HG02981 (cell line): ENCODE results near the gene DNAI2.

Experiments used
- ATAC-seq: cut with Tn5 transposase; IDR thresholded peaks from one replicate; pipeline ENCODE4 v1.9.1; 2021; ENCODE audit warnings: mild to moderate bottlenecking, moderate library complexity; ENCODE audit not compliant: unreplicated experiment

DNAI2 gene, protein sequence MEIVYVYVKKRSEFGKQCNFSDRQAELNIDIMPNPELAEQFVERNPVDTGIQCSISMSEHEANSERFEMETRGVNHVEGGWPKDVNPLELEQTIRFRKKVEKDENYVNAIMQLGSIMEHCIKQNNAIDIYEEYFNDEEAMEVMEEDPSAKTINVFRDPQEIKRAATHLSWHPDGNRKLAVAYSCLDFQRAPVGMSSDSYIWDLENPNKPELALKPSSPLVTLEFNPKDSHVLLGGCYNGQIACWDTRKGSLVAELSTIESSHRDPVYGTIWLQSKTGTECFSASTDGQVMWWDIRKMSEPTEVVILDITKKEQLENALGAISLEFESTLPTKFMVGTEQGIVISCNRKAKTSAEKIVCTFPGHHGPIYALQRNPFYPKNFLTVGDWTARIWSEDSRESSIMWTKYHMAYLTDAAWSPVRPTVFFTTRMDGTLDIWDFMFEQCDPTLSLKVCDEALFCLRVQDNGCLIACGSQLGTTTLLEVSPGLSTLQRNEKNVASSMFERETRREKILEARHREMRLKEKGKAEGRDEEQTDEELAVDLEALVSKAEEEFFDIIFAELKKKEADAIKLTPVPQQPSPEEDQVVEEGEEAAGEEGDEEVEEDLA

DNA sequence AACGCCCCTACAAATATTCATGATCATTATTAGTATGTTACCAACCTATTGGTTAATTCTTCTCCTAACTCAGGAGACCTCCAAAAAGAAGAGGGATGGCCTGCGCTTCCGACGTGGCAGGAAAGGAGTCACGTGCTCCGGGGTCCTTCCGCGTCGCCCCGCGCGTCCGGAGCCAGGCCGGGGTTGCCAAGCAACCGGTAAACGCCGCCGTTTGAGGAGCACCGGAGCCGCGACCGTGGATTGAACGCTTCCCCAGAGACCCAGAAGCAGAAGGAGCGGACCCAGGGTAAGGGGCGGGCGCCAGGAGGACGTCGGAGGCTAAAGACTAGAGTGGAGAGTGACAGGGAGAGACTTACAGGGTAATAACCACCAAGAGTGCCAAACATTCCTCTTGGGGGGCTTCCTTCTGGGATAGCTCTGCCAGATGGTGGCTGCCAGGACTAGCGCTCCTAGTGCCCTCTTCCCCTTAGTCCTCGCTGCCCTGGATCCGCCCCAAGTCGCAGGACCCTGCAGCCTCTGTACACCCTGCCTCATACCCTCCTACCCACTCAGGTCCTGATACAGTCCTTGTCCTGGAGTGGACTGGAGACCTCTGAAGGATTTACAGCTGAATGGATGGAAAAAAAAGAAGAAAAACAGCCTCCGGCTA is at the start of gene DNAI2:
Gene DNAI2, plus strand, starts transcription at position 175 of the 649 bp plus-strand sequence. CDS start 7,584 bp downstream, outside the sequence.
- no peak for ATAC-seq

DNA sequence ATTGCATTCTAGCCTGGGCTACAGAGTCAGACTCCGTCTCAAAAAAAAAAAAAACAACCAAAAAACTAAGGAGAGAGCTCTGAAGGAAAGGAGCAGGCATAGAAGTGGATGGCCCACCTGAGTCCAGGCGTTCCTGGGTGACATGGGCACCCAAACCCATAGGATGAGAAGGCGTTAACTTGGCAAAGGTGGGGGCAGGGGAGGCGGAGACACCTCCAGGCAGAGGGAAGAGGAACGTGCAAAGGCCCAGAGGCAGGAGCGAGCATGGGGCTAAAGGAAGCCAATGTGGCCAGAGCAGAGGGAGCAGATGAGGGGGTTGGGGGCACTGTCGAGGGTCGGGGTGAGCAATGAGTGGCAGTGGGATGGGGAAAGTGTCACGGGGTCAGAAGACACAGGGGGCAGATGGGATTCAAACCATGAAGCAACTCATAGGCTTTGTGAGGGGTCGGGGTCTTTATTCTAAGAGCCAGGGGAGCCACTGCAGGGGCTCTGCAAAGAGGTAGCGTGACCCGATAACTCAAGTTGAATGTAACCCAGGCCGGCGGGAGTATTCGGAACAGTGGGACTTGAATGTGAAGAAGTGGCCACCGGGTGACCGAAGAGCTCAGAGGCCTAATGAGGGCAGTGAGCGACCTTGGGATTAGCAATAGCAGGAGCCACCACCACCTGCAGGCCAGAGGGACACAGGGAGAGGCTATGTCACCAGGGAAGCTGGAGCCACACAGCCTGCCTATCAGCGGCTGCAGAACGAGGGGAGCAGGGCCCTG is 48.9 kb upstream of the DNAI2 start:
- ATAC-seq = no peak

DNA sequence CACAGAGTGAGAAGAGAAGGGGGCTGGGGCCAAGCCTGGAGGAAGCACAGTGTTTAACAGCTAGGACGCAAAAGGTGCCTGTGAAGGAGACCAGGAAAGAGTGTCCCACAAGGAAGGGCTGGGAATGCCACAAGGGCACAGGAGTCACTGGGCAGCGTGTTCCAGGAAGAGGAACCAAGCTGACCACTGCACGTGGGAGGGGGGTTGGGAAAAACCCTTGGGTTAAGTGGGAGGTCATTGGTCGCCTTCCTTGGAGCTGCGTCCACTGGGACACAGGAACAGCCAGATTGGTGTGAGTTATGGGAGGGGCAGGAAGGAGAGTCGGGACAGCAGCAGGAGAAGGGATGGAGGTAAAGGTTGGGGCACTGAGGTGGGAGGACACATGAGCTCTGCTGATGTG is 47.8 kb upstream of the DNAI2 start:
- ATAC-seq = no peak

DNA sequence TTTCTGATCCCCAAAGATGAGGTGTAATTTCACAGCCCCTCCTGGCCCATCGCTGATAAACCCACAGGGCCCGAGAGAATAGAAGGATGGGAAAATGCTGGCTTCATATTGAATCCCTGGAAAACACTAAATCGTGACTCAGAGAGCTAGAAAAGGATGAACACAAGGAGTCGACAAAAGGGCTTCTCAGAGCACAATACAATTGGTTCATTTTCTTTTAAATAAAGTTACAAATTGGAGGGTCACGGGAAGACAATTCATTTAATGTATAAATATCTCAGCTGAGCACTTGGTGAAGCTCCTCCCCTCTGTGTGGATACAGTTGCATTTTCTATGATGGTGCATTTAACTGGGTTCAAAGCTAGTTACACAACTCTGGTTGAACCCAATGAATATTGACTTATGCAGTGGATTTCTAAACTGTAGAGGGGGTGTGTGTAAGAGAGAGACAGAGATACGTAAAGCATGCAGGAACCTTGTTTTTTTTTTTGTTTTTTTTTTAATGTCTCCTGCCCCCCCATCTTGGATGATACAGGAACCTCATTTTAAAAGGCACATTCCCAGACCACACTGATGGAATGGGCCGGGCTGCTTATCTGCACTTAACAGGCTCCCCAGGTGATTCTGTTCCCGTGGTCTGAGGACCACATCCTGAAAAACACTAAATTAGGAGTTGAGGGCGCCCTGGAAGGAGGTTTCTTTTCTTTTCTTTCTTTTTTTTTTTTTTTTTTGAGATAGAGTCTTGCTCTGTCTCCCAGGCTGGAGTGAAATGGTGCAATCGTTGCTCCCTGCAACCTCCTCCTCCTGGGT is 46.6 kb upstream of the DNAI2 start:
- ATAC-seq = no peak

DNA sequence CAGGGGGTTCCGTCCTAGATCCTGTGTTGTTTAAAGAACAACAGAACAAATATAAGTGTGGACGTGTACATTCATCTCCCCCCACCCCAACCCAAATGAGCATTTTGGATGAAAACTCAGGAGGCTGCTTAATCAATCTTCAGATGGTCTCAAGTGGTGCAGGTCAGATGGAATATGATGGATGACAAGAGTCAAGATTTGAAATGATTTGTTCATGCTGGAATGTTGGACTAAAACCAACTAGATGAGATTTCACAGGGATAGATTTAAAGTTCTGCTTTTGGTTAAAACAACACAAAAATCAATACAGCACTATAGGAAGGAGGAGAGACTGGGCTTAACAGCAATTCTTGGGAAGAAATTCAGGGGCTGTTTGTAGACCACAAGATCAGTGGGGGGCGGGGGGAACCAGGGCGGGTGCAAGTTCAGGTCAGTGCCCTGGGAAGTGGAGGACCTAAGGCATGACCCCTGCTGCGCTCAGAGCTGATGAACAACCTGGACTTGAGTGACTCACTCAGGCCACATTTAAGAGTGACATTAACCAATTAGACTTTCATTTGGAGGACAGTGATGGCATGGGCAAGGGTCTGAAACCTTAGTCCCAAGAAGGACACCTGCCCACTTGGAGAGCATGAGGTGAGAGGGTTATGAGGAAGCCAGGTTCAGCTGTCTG is 45.6 kb upstream of the DNAI2 start:
- ATAC-seq = no peak

DNA sequence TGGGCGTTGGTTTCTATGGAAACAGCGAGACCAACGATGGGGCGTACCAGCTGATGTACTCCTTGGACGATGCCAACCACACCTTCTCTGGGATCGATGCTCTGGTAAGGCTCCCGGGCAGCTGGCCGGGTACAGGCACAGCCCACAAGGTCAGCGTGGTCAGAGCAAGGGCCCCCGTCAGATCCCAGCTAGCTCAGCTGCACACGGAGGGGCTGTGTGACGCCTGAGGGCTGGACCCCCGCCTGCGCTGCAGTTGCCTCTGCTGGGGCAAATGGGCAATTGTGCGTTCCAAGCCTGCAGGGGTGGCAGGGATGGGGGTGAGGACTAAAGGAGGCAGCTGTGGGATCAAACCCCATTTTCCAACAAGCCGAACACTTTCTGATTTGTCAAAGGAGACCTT is 43.1 kb upstream of the DNAI2 start:
- no peak for ATAC-seq

DNA sequence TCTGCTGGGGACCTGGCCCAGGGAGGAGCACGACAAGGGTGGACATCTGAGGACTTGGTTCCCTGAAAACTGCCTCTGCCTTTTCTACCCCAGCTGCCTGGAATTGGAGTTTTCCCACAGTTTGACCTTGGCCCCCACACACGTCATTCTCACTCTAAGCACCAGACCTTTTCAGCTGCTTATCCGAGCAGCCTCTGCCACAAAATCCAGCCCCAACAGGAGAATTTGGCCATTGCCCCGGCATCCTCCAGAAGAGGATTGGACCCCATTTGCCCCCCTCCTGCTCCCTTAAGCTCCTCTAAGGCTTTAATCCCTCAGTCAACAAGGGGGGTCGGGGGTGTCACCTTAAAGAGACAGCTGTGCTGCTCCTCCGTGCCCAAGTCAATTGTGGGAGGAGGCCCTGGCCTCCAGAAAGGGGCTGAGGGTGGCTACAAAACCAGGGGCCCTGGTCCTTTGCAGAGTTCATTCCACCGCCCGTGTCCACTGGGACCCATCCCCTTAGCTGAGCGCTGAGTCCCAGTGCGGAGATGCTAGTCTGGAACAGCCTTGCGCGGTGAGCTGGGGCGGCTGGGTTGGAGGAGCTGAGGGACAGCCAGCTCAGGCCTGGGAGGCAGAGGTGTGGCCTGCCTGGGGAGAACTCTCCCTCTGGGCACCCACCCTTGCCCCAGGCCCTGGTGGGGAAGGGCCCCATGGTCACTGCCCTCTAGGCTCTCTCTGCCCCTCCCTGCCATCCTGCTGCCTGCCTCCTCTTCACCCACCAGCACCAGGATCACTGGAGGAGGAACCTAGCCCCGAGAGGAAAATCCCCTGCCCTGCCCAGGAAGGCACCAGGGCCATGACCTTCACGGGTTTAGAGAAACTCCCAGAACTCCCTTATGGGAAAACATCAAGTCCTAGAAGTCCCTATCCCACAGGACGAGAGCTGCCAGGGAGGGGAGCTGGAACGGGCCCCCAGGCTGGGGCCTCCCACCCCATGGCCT is 41.8 kb upstream of the DNAI2 start:
- ATAC-seq = no peak

DNA sequence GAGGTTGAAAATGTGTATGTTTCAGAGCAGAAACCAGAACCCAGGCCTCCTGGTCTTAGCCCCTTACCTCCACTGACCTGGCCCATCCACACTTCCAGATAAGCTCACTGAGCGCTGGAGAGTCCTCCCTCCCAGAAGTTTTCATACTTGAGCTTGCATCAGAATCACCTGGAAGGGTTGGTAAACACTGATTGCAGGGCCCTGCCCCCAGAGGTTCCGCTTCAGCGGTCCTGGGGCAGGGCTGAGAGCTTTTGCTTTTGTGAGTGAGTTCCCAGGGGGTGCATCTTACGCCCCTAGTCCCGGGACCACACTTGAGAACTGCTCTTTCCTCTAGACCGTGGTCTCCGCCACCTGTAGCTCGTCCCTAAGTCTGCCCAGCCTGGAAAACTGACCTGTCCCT is 40.1 kb upstream of the DNAI2 start:
- ATAC-seq = no peak

DNA sequence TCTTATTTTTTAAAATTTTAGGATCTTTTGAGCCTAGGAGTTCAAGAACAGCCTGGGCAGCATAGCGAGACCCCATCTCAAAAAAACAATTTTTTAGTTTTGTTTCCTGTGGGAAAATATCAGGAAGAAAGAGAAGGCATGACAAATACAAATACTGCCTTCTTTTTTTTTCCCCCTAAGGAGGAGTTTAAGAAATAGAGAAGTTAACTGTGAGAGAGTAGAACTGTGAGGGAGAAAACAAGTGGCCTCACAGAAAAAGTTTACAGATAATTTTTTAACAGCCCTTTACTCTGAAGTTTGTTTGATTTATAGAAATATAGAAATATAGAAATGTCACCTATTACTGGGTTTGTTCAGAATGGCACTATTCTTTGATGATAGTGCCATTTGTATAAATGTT is 39.5 kb upstream of the DNAI2 start:
- ATAC-seq = no peak

DNA sequence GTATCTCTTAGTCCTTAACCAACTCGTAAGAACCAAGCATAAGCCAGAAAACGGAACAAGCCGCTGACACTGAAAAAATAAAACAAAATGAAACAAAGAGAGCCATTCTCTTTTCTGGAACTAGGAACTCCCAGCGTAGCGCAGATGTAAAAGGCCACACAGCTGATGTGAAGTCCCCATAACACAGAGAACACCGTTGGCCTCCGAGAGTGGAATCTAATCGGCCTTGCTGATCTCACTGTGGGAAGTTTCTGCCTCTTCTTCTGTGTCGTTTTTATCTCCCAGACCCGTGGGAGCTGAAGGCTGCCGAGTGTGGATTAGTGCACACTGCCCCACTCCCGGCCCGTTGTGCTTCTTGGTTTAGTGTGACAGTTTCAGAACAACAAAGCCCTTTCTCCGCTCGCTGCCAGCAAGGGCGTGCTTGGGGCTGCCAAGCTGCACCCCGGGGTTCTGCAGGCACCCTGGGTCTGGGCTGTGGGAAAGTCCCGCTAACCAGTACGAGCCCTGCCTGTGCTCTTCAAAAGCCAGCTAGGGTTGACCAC is 38.9 kb upstream of the DNAI2 start:
- ATAC-seq = no peak

DNA sequence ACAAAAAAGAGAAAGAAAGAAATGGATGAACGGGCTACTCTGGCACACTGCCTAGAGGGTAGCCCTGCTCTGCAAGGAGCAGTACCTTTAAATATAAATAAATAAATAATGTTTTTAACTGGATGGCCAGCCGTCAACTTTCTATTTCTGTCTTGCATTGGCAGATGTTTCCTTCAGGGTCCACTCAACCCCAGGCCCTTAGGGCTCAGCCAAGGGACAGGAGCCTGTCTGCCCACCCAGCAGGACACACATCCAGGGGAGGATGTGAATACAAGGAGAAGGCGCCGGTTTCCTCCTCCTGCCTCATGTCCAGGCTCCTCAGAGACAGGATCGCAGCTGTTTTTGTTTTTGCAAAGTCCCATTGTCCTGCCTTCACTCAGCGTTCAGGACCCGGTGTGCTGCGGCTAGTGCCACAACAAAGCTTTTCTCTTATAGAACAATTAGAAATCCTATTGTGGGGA is 38.1 kb upstream of the DNAI2 start:
- ATAC-seq = no peak

DNA sequence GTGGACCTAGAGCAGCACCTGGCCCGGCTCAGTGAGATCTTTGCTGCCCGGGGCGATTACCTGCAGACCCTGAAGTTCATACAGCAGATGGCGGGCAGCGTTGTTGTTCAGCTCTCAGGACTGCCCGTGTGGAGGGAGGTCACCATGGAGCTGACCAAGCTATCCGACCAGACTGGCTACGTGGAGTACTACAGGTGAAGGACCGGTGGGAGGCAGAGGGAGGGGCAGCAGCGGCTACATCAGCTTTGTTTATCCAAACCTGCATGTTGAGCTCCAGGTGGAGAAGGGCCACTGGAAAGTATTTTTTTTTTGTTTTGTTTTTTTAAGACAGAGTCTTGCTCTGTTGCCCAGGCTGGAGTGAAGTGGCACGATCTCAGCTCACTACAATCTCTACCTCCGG is 36.7 kb upstream of the DNAI2 start:
- ATAC-seq = no peak

DNA sequence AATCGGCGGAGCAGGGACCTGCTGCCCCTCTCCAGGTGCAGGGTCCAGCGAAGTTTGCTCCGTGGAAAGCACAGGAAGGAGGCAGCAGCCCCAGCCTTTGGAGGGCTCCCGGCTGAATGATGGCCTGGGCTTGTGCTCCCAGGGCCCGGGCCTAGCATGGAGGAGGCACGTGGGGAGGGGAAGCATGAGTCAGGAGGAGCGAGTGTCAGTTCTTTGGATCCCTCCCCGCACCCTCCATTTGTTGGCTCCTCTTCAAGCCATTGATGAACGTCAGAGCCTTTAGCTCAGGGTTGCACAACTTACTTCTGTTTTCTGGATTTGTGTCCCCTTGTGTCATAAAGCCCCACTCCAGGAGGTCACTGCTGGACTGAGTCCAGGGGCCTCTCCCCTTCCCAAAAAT is 34.9 kb upstream of the DNAI2 start:
- ATAC-seq = no peak

DNA sequence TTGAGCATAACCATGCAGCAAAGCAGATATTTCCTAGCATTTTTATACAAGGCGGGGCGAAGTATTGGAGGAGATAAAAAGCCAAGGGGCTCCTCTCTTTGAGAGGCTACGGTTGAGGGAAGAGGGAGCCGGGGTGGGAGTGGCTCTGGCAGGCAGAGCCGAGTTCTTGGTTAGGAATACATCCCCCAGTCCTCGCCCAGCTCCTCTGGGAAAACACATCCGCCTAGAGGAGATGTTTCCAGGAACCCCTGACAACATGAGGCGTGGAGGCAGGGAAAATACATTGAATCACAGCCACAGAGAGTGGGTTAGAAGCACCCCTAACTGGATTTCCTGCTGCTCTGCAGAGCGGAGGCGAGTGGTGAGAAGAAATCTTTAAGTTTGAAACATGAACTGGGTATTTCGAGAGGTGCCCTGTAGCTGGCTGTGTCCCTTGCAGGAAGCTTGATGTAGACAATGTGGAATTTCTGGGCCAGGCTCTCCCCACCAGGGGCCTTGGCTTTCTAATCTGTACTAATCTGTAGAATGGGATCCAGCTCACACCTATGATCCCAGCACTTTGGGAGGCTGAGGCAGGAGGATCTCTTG is 33.3 kb upstream of the DNAI2 start:
- no peak for ATAC-seq

DNA sequence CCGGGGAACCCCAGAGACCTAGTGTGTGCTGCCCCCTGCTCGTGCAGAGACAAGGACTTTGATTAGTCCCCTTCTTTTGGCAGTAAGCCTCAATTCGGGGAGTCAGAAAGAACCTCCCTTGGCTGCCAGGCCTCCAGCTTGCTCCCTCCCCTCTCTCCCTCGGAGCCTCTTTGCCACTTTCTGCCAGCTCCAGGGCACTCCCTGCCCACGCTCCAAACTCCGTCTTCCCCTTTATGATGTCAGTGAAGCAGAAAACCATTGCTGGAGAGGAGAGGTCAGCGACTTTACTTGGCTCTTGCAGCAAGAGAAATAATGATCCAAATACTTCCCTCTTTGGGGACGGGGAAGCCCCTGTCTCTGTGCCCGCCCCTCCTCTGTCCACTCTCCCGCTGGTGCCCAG is 32.6 kb upstream of the DNAI2 start:
- no peak for ATAC-seq

DNA sequence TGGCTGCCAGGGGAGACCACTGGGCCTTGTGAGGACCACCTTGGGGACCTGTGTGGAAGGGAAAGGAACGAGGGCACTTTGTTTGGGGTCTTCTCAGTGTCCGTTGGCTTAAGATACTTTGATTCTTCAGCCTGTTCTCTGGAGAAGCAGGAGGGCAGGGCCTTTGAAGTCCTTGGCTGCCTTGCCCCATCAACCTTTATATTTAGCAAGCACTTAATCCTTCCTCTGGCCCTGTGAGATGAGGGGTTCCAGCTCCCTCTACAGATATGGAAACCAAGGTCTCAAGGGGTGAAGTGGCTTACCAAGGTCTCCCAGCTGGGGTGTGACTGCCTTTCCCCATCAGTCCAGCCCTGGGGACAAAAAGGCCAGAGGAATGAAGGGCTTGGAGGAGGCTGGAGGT is 32.2 kb upstream of the DNAI2 start:
- ATAC-seq = no peak

DNA sequence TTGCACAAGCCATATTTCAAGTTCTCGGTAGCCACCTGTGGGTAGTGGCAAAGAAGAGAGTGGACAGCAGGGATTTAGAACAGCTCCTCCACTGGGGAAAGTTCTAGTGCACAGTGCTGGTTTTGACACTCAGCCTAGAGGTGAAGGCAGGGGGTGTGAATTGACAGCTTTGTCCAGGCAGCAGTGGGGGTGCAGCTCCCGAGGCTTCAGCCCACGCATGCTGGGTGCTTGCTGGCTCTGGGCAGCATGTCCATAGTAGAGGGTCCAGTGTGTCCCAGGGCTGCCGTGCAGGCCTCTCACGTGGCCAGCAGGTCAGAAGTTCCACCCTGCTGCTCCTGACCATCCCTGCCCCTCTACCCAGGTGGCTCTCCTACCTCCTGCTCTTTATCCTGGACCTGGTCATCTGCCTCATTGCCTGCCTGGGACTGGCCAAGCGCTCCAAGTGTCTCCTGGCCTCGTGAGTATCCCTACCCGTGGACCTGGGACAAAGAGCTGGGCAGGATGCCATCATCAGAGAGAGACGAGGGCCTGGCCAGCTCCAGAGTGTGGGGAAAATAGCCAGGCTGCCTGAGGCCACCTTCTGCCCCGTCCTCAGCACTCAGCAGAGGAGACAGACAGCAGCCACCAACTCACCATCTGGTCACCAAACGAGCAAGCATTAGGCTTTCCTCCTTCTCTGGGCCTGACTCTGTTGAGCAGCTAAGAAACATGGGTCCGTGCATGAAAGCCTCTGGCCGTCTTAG is 30.9 kb upstream of the DNAI2 start:
- no peak for ATAC-seq
